ENCODE measurements around the gene LIMA1.
A peak's percentile ranks its signal among the peaks of the same experiment; 100 is the strongest.
"Not testable (repeated sequence)": the region's sequence is repeated elsewhere in the genome, so short reads cannot be mapped to it uniquely, and the experiment has no call there.

LIMA1 gene

GRCh38 chr12:50221228-50222008 lies 61.9 kb downstream of the LIMA1 start:
- peaks cover 16% of the 10 kb centered on the region for H3K4me1 ChIP-seq (ENCODE audit: control insufficient read depth, insufficient read depth, low read length, poor library complexity, severe bottlenecking)

DNA sequence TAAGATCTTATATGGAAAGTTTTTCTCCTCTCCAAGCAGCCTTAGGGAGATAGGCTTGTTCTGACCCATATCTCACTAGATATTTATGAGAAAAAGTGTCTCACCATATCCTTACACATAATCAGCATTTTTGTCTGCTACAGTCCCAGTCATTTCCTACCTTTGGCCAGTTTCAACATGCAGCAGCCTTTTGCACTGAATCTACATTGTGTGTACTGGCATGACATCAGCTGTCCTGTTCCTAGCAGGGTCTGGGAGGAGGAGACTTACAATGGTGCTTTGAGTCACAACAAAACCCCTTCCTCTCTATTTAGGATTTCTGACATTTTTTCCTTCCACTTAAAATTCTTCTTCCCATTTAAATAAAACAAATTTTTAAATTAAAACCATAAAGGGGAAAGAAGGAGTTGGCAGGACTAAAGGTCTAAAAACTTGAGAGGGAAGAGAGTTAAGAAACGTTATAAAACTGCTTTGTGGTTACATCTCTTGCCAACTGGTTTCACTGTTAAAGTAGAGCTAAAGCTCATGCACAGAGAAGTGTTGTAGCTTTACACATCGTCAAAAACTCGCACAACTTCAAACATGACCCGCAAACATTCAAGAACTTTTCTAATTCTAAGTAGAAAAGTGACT lies 62.8 kb downstream of the LIMA1 start:
- no peak for DNase-seq
- no peaks in the 10 kb centered on the region for H3K27me3 ChIP-seq (replicated peaks; ENCODE audit: control insufficient read depth, insufficient read depth, low read length, poor library complexity, severe bottlenecking)

More at GRCh38 chr12:50221228-50222008, 61.9 kb downstream of the LIMA1 start:
- DNase-seq = no peak
- Histone ChIP-seq H3K4me3 (ENCODE audit: insufficient read depth, low read depth, low read length, poor library complexity, severe bottlenecking) (peak overlapping the region; percentile 61), H3K27ac (ENCODE audit: insufficient read depth, low read length, poor library complexity, severe bottlenecking) (peak overlapping the region; percentile 65), H3K27me3 (replicated peaks; ENCODE audit: control insufficient read depth, insufficient read depth, low read length, poor library complexity, severe bottlenecking) (no peaks in the 10 kb centered on the region), H3K36me3 (ENCODE audit: control insufficient read depth, insufficient read depth, low read length) (no peaks in the 10 kb centered on the region), H3K9me3 (ENCODE audit: control insufficient read depth, low read length) (no peaks in the 10 kb centered on the region)

DNA sequence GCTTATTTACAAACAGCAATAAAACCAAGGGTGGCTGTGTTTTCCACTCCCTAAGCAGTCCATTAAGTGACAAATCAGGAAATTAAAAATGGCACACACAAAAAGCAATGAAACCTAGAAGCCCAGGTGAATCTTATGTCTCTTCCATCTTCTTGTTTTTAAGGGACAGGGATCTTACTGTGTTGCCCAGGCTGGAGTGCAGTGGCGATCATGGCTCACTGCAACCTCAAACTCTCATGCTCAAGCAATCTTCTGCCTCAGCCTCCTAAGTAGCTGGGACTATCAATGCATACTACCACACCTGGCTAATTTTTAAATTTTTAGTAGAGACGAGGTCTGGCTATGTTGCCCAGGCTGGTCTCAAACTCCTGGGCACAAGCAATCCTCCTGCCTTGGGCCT lies 63.8 kb downstream of the LIMA1 start:
- H3K4me1 ChIP-seq (ENCODE audit: control insufficient read depth, insufficient read depth, low read length, poor library complexity, severe bottlenecking) = peaks cover 14% of the 10 kb centered on the region
- H3K27me3 ChIP-seq (replicated peaks; ENCODE audit: control insufficient read depth, insufficient read depth, low read length, poor library complexity, severe bottlenecking) = no peaks in the 10 kb centered on the region

More for the DNA sequence above, 62.8 kb downstream of the LIMA1 start:
- Histone ChIP-seq H3K4me3 (ENCODE audit: insufficient read depth, low read depth, low read length, poor library complexity, severe bottlenecking) (peak overlapping the region; percentile 61), H3K4me1 (ENCODE audit: control insufficient read depth, insufficient read depth, low read length, poor library complexity, severe bottlenecking) (peaks cover 16% of the 10 kb centered on the region), H3K36me3 (ENCODE audit: control insufficient read depth, insufficient read depth, low read length) (no peaks in the 10 kb centered on the region), H3K9me3 (ENCODE audit: control insufficient read depth, low read length) (no peaks in the 10 kb centered on the region), H3K27ac (ENCODE audit: insufficient read depth, low read length, poor library complexity, severe bottlenecking) (peak overlapping the region; percentile 65)

GRCh38 chr12:50219001-50219400 lies 64.3 kb downstream of the LIMA1 start:
- not testable (repeated sequence) for H3K27ac ChIP-seq (ENCODE audit: insufficient read depth, low read length, poor library complexity, severe bottlenecking); H3K4me3 ChIP-seq (ENCODE audit: insufficient read depth, low read depth, low read length, poor library complexity, severe bottlenecking); H3K4me1 ChIP-seq (ENCODE audit: control insufficient read depth, insufficient read depth, low read length, poor library complexity, severe bottlenecking); H3K9me3 ChIP-seq (ENCODE audit: control insufficient read depth, low read length); DNase-seq; H3K36me3 ChIP-seq (ENCODE audit: control insufficient read depth, insufficient read depth, low read length); H3K27me3 ChIP-seq (replicated peaks; ENCODE audit: control insufficient read depth, insufficient read depth, low read length, poor library complexity, severe bottlenecking)

More for the DNA sequence above, 63.8 kb downstream of the LIMA1 start:
- Histone ChIP-seq H3K4me3 (ENCODE audit: insufficient read depth, low read depth, low read length, poor library complexity, severe bottlenecking) (no peak overlapping the region), H3K36me3 (ENCODE audit: control insufficient read depth, insufficient read depth, low read length) (no peaks in the 10 kb centered on the region), H3K27ac (ENCODE audit: insufficient read depth, low read length, poor library complexity, severe bottlenecking) (no peak overlapping the region), H3K9me3 (ENCODE audit: control insufficient read depth, low read length) (no peaks in the 10 kb centered on the region)
- DNase-seq = no peak

DNA sequence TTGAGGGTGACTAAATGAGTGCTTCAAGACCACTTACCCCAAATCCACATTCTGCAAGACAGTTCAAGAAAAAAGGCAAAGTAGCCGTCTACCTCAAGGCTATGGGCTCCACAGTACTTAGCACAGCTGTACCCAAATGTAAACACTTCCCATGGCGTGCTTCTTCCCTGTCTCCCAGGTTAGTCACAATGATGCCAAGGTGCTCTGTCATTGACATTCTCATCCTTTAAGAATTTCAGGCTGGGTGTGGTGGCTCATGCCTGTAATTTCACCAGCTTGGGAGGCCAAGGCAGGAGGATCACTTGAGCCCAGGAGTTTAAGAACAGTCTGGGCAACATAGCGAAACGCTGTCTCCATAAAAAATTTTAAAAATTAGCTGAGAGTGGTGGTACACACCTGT lies 64.9 kb downstream of the LIMA1 start:
- Histone ChIP-seq H3K27ac (ENCODE audit: insufficient read depth, low read length, poor library complexity, severe bottlenecking) (no peak overlapping the region), H3K27me3 (replicated peaks; ENCODE audit: control insufficient read depth, insufficient read depth, low read length, poor library complexity, severe bottlenecking) (no peaks in the 10 kb centered on the region), H3K4me1 (ENCODE audit: control insufficient read depth, insufficient read depth, low read length, poor library complexity, severe bottlenecking) (peaks cover 6% of the 10 kb centered on the region), H3K4me3 (ENCODE audit: insufficient read depth, low read depth, low read length, poor library complexity, severe bottlenecking) (no peak overlapping the region), H3K36me3 (ENCODE audit: control insufficient read depth, insufficient read depth, low read length) (no peaks in the 10 kb centered on the region), H3K9me3 (ENCODE audit: control insufficient read depth, low read length) (no peaks in the 10 kb centered on the region)
- no peak for DNase-seq

DNA sequence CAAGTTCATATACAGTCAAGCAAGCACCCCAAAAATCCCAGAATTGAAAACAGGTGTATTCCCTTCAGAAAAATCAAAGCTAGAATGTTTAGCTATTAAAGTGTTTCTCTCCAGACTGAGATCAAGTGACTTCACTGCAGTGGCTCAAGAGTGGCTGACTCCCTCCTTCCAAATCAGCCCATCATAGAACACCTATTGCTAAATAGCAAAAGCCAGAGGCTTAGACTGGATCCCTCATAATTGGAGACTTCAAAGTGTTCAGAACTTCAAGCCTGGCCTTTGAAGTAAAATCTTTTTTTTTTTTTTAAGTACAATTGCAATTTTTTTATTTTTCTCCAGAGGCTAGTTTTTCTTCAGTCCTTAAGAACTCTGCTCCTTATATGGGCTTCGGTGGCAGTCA lies 66.1 kb downstream of the LIMA1 start:
- no peaks in the 10 kb centered on the region for H3K36me3 ChIP-seq (ENCODE audit: control insufficient read depth, insufficient read depth, low read length)
- no peak for DNase-seq
- no peak overlapping the region for H3K27ac ChIP-seq (ENCODE audit: insufficient read depth, low read length, poor library complexity, severe bottlenecking)
- no peaks in the 10 kb centered on the region for H3K27me3 ChIP-seq (replicated peaks; ENCODE audit: control insufficient read depth, insufficient read depth, low read length, poor library complexity, severe bottlenecking)
- no peak overlapping the region for H3K4me3 ChIP-seq (ENCODE audit: insufficient read depth, low read depth, low read length, poor library complexity, severe bottlenecking)
- peaks cover 13% of the 10 kb centered on the region for H3K4me1 ChIP-seq (ENCODE audit: control insufficient read depth, insufficient read depth, low read length, poor library complexity, severe bottlenecking)
- no peaks in the 10 kb centered on the region for H3K9me3 ChIP-seq (ENCODE audit: control insufficient read depth, low read length)

- no peak overlapping the region for H3K27ac ChIP-seq (ENCODE audit: insufficient read depth, low read length, poor library complexity, severe bottlenecking)
- H3K4me3 ChIP-seq (ENCODE audit: insufficient read depth, low read depth, low read length, poor library complexity, severe bottlenecking) = no peak overlapping the region
- H3K9me3 ChIP-seq (ENCODE audit: control insufficient read depth, low read length) = no peaks in the 10 kb centered on the region
- H3K4me1 ChIP-seq (ENCODE audit: control insufficient read depth, insufficient read depth, low read length, poor library complexity, severe bottlenecking) = peaks cover 18% of the 10 kb centered on the region
- no peaks in the 10 kb centered on the region for H3K36me3 ChIP-seq (ENCODE audit: control insufficient read depth, insufficient read depth, low read length)
- H3K27me3 ChIP-seq (replicated peaks; ENCODE audit: control insufficient read depth, insufficient read depth, low read length, poor library complexity, severe bottlenecking) = no peaks in the 10 kb centered on the region
- no peak for DNase-seq
Measured at GRCh38 chr12:50215033-50215432, 68.3 kb downstream of the LIMA1 start.

GRCh38 chr12:50214018-50214417 lies 69.3 kb downstream of the LIMA1 start:
- H3K27me3 ChIP-seq (replicated peaks; ENCODE audit: control insufficient read depth, insufficient read depth, low read length, poor library complexity, severe bottlenecking) = no peaks in the 10 kb centered on the region
- H3K27ac ChIP-seq (ENCODE audit: insufficient read depth, low read length, poor library complexity, severe bottlenecking) = no peak overlapping the region
- no peak overlapping the region for H3K4me3 ChIP-seq (ENCODE audit: insufficient read depth, low read depth, low read length, poor library complexity, severe bottlenecking)
- no peak for DNase-seq
- no peaks in the 10 kb centered on the region for H3K36me3 ChIP-seq (ENCODE audit: control insufficient read depth, insufficient read depth, low read length)
- H3K9me3 ChIP-seq (ENCODE audit: control insufficient read depth, low read length) = no peaks in the 10 kb centered on the region
- H3K4me1 ChIP-seq (ENCODE audit: control insufficient read depth, insufficient read depth, low read length, poor library complexity, severe bottlenecking) = peaks cover 18% of the 10 kb centered on the region

GRCh38 chr12:50213439-50213838 lies 69.9 kb downstream of the LIMA1 start:
- Histone ChIP-seq H3K4me3 (ENCODE audit: insufficient read depth, low read depth, low read length, poor library complexity, severe bottlenecking) (no peak overlapping the region), H3K27me3 (replicated peaks; ENCODE audit: control insufficient read depth, insufficient read depth, low read length, poor library complexity, severe bottlenecking) (no peaks in the 10 kb centered on the region), H3K4me1 (ENCODE audit: control insufficient read depth, insufficient read depth, low read length, poor library complexity, severe bottlenecking) (peaks cover 18% of the 10 kb centered on the region), H3K27ac (ENCODE audit: insufficient read depth, low read length, poor library complexity, severe bottlenecking) (no peak overlapping the region), H3K36me3 (ENCODE audit: control insufficient read depth, insufficient read depth, low read length) (no peaks in the 10 kb centered on the region), H3K9me3 (ENCODE audit: control insufficient read depth, low read length) (no peaks in the 10 kb centered on the region)
- DNase-seq = no peak

DNA sequence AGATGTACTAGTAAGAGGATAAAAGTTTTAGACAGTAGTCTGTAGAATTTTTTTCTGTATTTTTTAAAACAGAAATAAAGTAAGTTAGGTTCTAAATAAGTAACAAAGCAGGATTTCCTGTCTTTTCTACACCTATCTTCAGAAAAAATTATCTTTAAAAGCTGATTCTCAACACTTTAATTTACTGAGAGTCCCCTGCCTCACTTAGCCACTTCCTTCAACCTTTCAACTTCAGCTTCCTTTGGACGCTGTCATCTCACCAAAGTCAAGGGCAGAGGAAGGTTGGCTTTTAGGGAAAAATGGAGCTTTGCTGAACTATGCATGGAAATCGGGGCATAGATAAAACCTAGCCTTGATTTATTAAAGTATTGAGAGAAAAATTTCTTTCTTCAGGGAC lies 71.3 kb downstream of the LIMA1 start:
- H3K27me3 ChIP-seq (replicated peaks; ENCODE audit: control insufficient read depth, insufficient read depth, low read length, poor library complexity, severe bottlenecking) = no peaks in the 10 kb centered on the region
- H3K36me3 ChIP-seq (ENCODE audit: control insufficient read depth, insufficient read depth, low read length) = no peaks in the 10 kb centered on the region
- H3K4me1 ChIP-seq (ENCODE audit: control insufficient read depth, insufficient read depth, low read length, poor library complexity, severe bottlenecking) = peaks cover 18% of the 10 kb centered on the region
- H3K4me3 ChIP-seq (ENCODE audit: insufficient read depth, low read depth, low read length, poor library complexity, severe bottlenecking) = no peak overlapping the region
- peak overlapping the region; percentile 54 for H3K27ac ChIP-seq (ENCODE audit: insufficient read depth, low read length, poor library complexity, severe bottlenecking)
- no peak for DNase-seq
- no peaks in the 10 kb centered on the region for H3K9me3 ChIP-seq (ENCODE audit: control insufficient read depth, low read length)
